ENCODE results near the gene PTPRD. TPM values are rescaled to one million over a fixed set of nuclear protein-coding genes. Genes with fewer than 3 reads are reported as not detected.

PTPRD gene
- polyA plus RNA-seq, 1 experiment: 0.39 TPM

GRCh38 chr9:9674461-9674860 is 938.3 kb downstream of the PTPRD start:
- Histone ChIP-seq H3K4me3 (ENCODE audit: low read depth, low read length) (no peak overlapping the region), H3K36me3 (ENCODE audit: control insufficient read depth, insufficient read depth, low read length) (no peaks in the 10 kb centered on the region), H3K27me3 (ENCODE audit: control insufficient read depth, insufficient read depth, low read length) (no peaks in the 10 kb centered on the region)
- CTCF ChIA-PET: no interaction called here
- DNase-seq (ENCODE audit: low read depth): no peak
- POLR2A ChIA-PET: no interaction called here
- no peak for TF ChIP-seq CTCF (IDR thresholded peaks at IDR 0.05; ENCODE audit: insufficient read depth, low read depth, low read length)

GRCh38 chr9:9670454-9670853 is 942.3 kb downstream of the PTPRD start:
- Histone ChIP-seq H3K36me3 (ENCODE audit: control insufficient read depth, insufficient read depth, low read length) (no peaks in the 10 kb centered on the region), H3K4me3 (ENCODE audit: low read depth, low read length) (no peak overlapping the region), H3K27me3 (ENCODE audit: control insufficient read depth, insufficient read depth, low read length) (no peaks in the 10 kb centered on the region)
- ChIA-PET CTCF (no interaction called here), POLR2A (no interaction called here)
- TF ChIP-seq CTCF (IDR thresholded peaks at IDR 0.05; ENCODE audit: insufficient read depth, low read depth, low read length): no peak
- no peak for DNase-seq (ENCODE audit: low read depth)

DNA sequence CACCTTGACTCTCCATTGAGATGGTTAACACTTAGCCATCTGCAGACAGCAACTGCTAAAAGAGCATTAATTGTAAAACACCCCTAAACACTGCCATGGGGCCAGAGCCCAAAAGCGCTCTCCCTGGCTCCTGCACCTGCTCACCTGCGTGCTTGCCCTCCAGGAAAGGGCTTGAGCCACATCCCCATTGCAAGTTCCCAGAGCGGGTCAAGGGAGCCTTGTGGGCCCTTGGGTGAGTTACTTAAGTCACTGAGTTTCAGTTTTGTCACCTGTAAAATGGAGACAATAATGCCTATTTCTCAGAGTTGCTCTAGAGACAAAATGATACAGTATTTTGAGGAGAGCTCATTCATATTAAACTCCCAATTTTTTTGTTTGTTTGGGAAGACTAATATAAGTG is 967.8 kb downstream of the PTPRD start:
- TF ChIP-seq CTCF (IDR thresholded peaks at IDR 0.05; ENCODE audit: insufficient read depth, low read depth, low read length): no peak
- ChIA-PET CTCF (no interaction called here), POLR2A (no interaction called here)
- Histone ChIP-seq H3K4me3 (ENCODE audit: low read depth, low read length) (no peak overlapping the region), H3K27me3 (ENCODE audit: control insufficient read depth, insufficient read depth, low read length) (no peaks in the 10 kb centered on the region), H3K36me3 (ENCODE audit: control insufficient read depth, insufficient read depth, low read length) (no peaks in the 10 kb centered on the region)
- DNase-seq (ENCODE audit: low read depth): no peak

DNA sequence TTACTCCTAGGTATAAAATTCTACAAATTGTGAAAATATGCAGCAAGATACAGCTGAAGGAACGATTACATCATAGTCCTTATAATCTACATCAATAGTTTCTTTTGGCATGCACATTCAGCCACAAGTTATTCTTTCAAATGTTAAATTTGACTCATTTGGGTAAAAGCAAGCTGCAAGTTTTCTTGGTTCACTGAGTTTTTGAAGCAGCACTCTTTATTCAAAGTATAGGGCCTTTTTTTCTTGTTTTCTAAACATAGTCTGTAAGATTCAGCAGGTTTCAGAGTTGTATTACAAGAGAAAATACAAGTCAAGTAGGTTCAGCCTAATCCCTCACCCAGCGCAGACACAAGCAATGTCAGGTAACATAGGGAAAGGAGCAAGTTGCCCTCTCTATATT is 981.5 kb downstream of the PTPRD start:
- no peak for TF ChIP-seq CTCF (IDR thresholded peaks at IDR 0.05; ENCODE audit: insufficient read depth, low read depth, low read length)
- POLR2A ChIA-PET: no interaction called here
- CTCF ChIA-PET: no interaction called here
- H3K4me3 ChIP-seq (ENCODE audit: low read depth, low read length): no peak overlapping the region
- H3K27me3 ChIP-seq (ENCODE audit: control insufficient read depth, insufficient read depth, low read length): no peaks in the 10 kb centered on the region
- DNase-seq (ENCODE audit: low read depth): no peak
- no peaks in the 10 kb centered on the region for H3K36me3 ChIP-seq (ENCODE audit: control insufficient read depth, insufficient read depth, low read length)

DNA sequence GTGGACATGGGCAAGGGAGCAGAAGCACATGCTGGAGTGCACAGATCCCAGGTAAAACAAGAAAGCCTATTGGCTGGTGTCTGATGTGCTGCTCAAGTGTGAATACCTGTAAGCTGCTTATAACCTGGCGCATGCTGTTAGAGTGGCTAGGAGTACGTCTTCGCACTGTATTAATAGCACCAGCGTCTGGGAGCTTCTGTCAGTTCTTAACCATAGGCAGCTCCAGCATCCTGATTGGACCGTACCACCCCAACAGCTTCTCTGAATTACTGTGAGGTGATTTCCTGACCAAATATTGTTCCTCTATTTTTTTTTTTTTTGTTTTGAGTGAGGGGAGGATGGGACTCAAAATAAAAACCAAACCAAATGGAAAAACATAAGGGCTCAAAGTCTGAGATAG is 987.6 kb downstream of the PTPRD start:
- no peak for TF ChIP-seq CTCF (IDR thresholded peaks at IDR 0.05; ENCODE audit: insufficient read depth, low read depth, low read length)
- Histone ChIP-seq H3K4me3 (ENCODE audit: low read depth, low read length) (no peak overlapping the region), H3K36me3 (ENCODE audit: control insufficient read depth, insufficient read depth, low read length) (no peaks in the 10 kb centered on the region), H3K27me3 (ENCODE audit: control insufficient read depth, insufficient read depth, low read length) (no peaks in the 10 kb centered on the region)
- no peak for DNase-seq (ENCODE audit: low read depth)
- ChIA-PET POLR2A (no interaction called here), CTCF (interaction anchor here (0.6 kb wide), 1 partner anchor 221 kb away, joined by 4 read pairs; no protein-coding TSS in a partner anchor)
